Fibroblast of lung (primary cell): Measurements from ENCODE around the gene WDR12. TPM values are rescaled to one million over a fixed set of nuclear protein-coding genes. Genes with fewer than 3 reads are reported as not detected.

Source experiments
- DNase-seq, 2 donors: peaks; one replicate each; pipeline versions ENCODE4 v3.0.0 to v3.0.0-alpha.2; 2010; ENCODE audit warnings: low read depth in 2 of 2
- H2AFZ ChIP-seq: 2 replicates; pipeline ENCODE4 v1.5.1; 2012; ENCODE audit warnings: low read length, control low read depth, inconsistent platforms
- H3K27ac ChIP-seq: 2 replicates; pipeline ENCODE4 v1.5.1; 2011; ENCODE audit warnings: low read length, control low read depth; ENCODE audit not compliant: insufficient read depth
- H3K27me3 ChIP-seq: 2 replicates; pipeline ENCODE4 v1.5.1; 2011; ENCODE audit warnings: mild to moderate bottlenecking, low read length; ENCODE audit not compliant: control insufficient read depth, insufficient read depth
- H3K36me3 ChIP-seq: 2 replicates; pipeline ENCODE4 v1.5.1; 2011; ENCODE audit warnings: low read length; ENCODE audit not compliant: control insufficient read depth, insufficient read depth
- H3K4me1 ChIP-seq: 2 replicates; pipeline ENCODE4 v1.5.1; 2011; ENCODE audit warnings: low read length; ENCODE audit not compliant: control insufficient read depth, insufficient read depth; ENCODE audit errors: extremely low read depth
- H3K4me2 ChIP-seq: 2 replicates; pipeline ENCODE4 v1.5.1; 2011; ENCODE audit warnings: low read length, control low read depth; ENCODE audit not compliant: insufficient read depth; ENCODE audit errors: extremely low read depth
- H3K4me3 ChIP-seq, 4 experiments: fragments of 200-600 bp in 1 of 4; sonication (generic) in 1 of 4; replicated peaks in 1 of 4; 2 replicates each; pipeline ENCODE4 v1.5.1; 2011 to 2016; ENCODE audit warnings: low read length in 4 of 4, low read depth in 3 of 4, mild to moderate bottlenecking in 3 of 4, control low read depth in 2 of 4, inconsistent platforms in 1 of 4, mixed read lengths in 1 of 4; ENCODE audit not compliant: insufficient read depth in 1 of 4; ENCODE audit errors: control extremely low read depth in 1 of 4
- H3K79me2 ChIP-seq: 2 replicates; pipeline ENCODE4 v1.5.1; 2012; ENCODE audit warnings: mild to moderate bottlenecking, low read length, inconsistent platforms; ENCODE audit not compliant: control insufficient read depth, insufficient read depth
- H3K9ac ChIP-seq: 2 replicates; pipeline ENCODE4 v1.5.1; 2011; ENCODE audit warnings: mild to moderate bottlenecking, low read length, control low read depth; ENCODE audit not compliant: insufficient read depth
- H3K9me3 ChIP-seq: 2 replicates; pipeline ENCODE4 v1.5.1; 2012; ENCODE audit warnings: low read depth, low read length; ENCODE audit not compliant: control insufficient read depth, insufficient read depth
- H4K20me1 ChIP-seq: 2 replicates; pipeline ENCODE4 v1.5.1; 2011; ENCODE audit warnings: low read length; ENCODE audit not compliant: control insufficient read depth, insufficient read depth; ENCODE audit errors: extremely low read depth
- CTCF ChIP-seq, 2 donors: IDR thresholded peaks in 1 of 2; conservative IDR thresholded peaks in 1 of 2; 1 replicate in 1 of 2; 2 replicates in 1 of 2; pipeline ENCODE4 v1.5.1; 2011 to 2012; ENCODE audit warnings: low read length in 2 of 2, control low read depth in 1 of 2, inconsistent platforms in 1 of 2, low read depth in 1 of 2, mild to moderate bottlenecking in 1 of 2
- EZH2 ChIP-seq: IDR thresholded peaks from 2 replicates; pipeline ENCODE4 v1.5.1; 2012; ENCODE audit warnings: low read length, control low read depth, mild to moderate bottlenecking; ENCODE audit errors: missing control alignments
- polyA plus RNA-seq, 2 donors: library from polyadenylated mRNA; depleted of rRNA in 1 of 2; stranded (reverse) in 1 of 2; unstranded in 1 of 2; fragments of >200 nt; gene quantifications; 2 replicates each; pipeline ENCODE4 v1.2.1, GENCODE V29; 2011 to 2012; ENCODE audit warnings: missing spikeins in 1 of 2
- total RNA-seq: library from RNA; depleted of rRNA; stranded (reverse); fragments of >200 nt; gene quantifications from 2 replicates; pipeline ENCODE4 v1.2.1, GENCODE V29; 2014

Gene WDR12
- total and polyA plus RNA-seq, 2 donors (not counting 1 experiment from before 2014, with no cell fraction given) = 26.4 to 35.1 TPM

- no peaks in the 10 kb centered on the region for H3K9me3 ChIP-seq
- no peak for TF ChIP-seq CTCF (conservative IDR thresholded peaks at IDR 0.05 in 1 of 2, IDR thresholded peaks at IDR 0.05 in 1 of 2; ENCODE audit: low read depth in 1 of 2, low read length in 2 of 2)
- no peak for TF ChIP-seq EZH2
- no peaks in the 10 kb centered on the region for H4K20me1 ChIP-seq
- peak in 1 of 2 donors; percentile 72 for DNase-seq
- H2AFZ ChIP-seq = no peak overlapping the region
- no peak overlapping the region for H3K27ac ChIP-seq
- H3K9ac ChIP-seq = no peak overlapping the region
- H3K4me3 ChIP-seq = no peak overlapping the region
- H3K4me1 ChIP-seq = peaks cover 2% of the 10 kb centered on the region
- no peaks in the 10 kb centered on the region for H3K79me2 ChIP-seq
- H3K4me2 ChIP-seq = no peak overlapping the region
- H3K27me3 ChIP-seq = no peaks in the 10 kb centered on the region
- H3K36me3 ChIP-seq = no peaks in the 10 kb centered on the region
Observed at GRCh38 chr2:202941771-202942170, 30.3 kb upstream of the WDR12 start.

- Histone ChIP-seq H2AFZ (no peak overlapping the region), H3K4me2 (no peak overlapping the region), H3K4me3 (no peak overlapping the region), H3K27me3 (no peaks in the 10 kb centered on the region), H3K27ac (no peak overlapping the region), H3K36me3 (no peaks in the 10 kb centered on the region), H4K20me1 (no peaks in the 10 kb centered on the region), H3K9me3 (no peaks in the 10 kb centered on the region), H3K79me2 (no peaks in the 10 kb centered on the region), H3K4me1 (peaks cover 2% of the 10 kb centered on the region), H3K9ac (no peak overlapping the region)
- no peak for TF ChIP-seq EZH2
- no peak for TF ChIP-seq CTCF (conservative IDR thresholded peaks at IDR 0.05 in 1 of 2, IDR thresholded peaks at IDR 0.05 in 1 of 2; ENCODE audit: low read depth in 1 of 2, low read length in 2 of 2)
- no peak for DNase-seq
Observed at GRCh38 chr2:202938960-202939359, 27.5 kb upstream of the WDR12 start.

- no peaks in the 10 kb centered on the region for H4K20me1 ChIP-seq
- H3K36me3 ChIP-seq = no peaks in the 10 kb centered on the region
- DNase-seq = no peak
- H3K27me3 ChIP-seq = no peaks in the 10 kb centered on the region
- H2AFZ ChIP-seq = no peak overlapping the region
- H3K4me2 ChIP-seq = no peak overlapping the region
- H3K9me3 ChIP-seq = no peaks in the 10 kb centered on the region
- H3K4me3 ChIP-seq = no peak overlapping the region
- H3K4me1 ChIP-seq = no peaks in the 10 kb centered on the region
- no peak overlapping the region for H3K9ac ChIP-seq
- H3K79me2 ChIP-seq = no peaks in the 10 kb centered on the region
- TF ChIP-seq EZH2 = no peak
- TF ChIP-seq CTCF (conservative IDR thresholded peaks at IDR 0.05 in 1 of 2, IDR thresholded peaks at IDR 0.05 in 1 of 2; ENCODE audit: low read depth in 1 of 2, low read length in 2 of 2) = no peak
- H3K27ac ChIP-seq = no peak overlapping the region
Observed at GRCh38 chr2:202934456-202934855, 23.0 kb upstream of the WDR12 start.
